ENCODE data around the gene ADAMTS10. TPM values are rescaled to one million over a fixed set of nuclear protein-coding genes. Genes with fewer than 3 reads are reported as not detected.

ADAMTS10 gene
- total and polyA plus RNA-seq, 2 of the 13 experiments (the other 11 are each of a cell fraction or from before 2014, with no cell fraction given), result 0.49 to 1.7 TPM

DNA sequence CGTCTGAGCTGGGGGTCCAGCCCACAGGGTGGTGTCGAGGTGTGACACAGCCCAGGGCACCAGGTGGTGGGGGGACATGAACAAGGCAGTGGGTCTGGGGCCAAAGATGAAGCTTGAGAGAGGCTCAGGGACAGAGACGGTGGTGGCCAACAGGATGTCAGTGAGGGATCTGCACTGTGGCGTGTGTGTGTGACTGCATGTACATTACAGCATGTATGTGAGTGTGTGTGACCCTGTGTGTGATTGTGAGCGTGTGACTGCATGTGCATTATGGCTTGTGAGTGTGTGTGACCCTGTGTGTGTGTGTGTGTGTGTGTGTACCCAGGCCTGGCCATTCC lies 1.6 kb downstream of the ADAMTS10 start:
- H3K9me3 ChIP-seq (ENCODE audit: low read length), result peaks cover 4% of the 10 kb centered on the region; the same call in 1 of the 2 replicates
- peaks cover 0 to 7% of the 10 kb centered on the region in 2 experiments; a peak in 2 of 5 replicates for H3K27me3 ChIP-seq (ENCODE audit: control insufficient read depth in 1 of 2, insufficient read depth in 2 of 2, low read length in 2 of 2)
- ChIA-PET POLR2A (no interaction called here), CTCF (ENCODE audit: low intra/inter-chr PET ratio, low total read pairs) (no interaction called here)
- peak overlapping the region; percentile 55 to 75 (median 72); a peak in 4 of 6 replicates for H3K4me3 ChIP-seq (replicated peaks in 1 of 3; ENCODE audit: insufficient read depth in 1 of 3, low read depth in 2 of 3, low read length in 3 of 3)
- FAIRE-seq (no peak), ATAC-seq (peak; percentile 57), DNase-seq (ENCODE audit: low spot score) (no peak)
- no peak overlapping the region for H3K27ac ChIP-seq (ENCODE audit: extremely low read length, insufficient read depth, low read length)
- BruUV-seq (replicated peaks), result no TSS peak
- H4K20me1 ChIP-seq (ENCODE audit: insufficient read depth, low read length), result no peaks in the 10 kb centered on the region
- no peak overlapping the region for H2AFZ ChIP-seq (ENCODE audit: low read length)
- H3K79me2 ChIP-seq (ENCODE audit: insufficient read depth, low read length), result no peaks in the 10 kb centered on the region
- intact Hi-C loops (cut with micrococcal nuclease; ENCODE audit: unreplicated experiment) (no loop called here), in situ Hi-C loops (cut with HindIII; ENCODE audit: extremely low pct_ligation_motif_present, low pct_unique_long_range_greater_than_20kb) (no loop called here)
- peak overlapping the region; percentile 67 for H3K9ac ChIP-seq (ENCODE audit: insufficient read depth, low read depth, low read length)
- H3K4me2 ChIP-seq (ENCODE audit: low read depth, low read length), result peak overlapping the region; percentile 92
- H3K4me1 ChIP-seq (ENCODE audit: insufficient read depth, low read length), result peaks cover 15% of the 10 kb centered on the region
- no peak for TF ChIP-seq NONO (IDR thresholded peaks at IDR 0.05)
- TF ChIP-seq NONO (CRISPR knock-in tag; conservative IDR thresholded peaks at IDR 0.05), result 0 out of 2 replicates have a peak, but pooled peaks have one; percentile 4
- TF ChIP-seq, protein P1, sequence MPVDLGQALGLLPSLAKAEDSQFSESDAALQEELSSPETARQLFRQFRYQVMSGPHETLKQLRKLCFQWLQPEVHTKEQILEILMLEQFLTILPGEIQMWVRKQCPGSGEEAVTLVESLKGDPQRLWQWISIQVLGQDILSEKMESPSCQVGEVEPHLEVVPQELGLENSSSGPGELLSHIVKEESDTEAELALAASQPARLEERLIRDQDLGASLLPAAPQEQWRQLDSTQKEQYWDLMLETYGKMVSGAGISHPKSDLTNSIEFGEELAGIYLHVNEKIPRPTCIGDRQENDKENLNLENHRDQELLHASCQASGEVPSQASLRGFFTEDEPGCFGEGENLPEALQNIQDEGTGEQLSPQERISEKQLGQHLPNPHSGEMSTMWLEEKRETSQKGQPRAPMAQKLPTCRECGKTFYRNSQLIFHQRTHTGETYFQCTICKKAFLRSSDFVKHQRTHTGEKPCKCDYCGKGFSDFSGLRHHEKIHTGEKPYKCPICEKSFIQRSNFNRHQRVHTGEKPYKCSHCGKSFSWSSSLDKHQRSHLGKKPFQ (CRISPR knock-in tag; IDR thresholded peaks at IDR 0.05; ENCODE audit: insufficient replicate concordance), result peak; percentile 20
- TF ChIP-seq HOXA3 (CRISPR knock-in tag; IDR thresholded peaks at IDR 0.05), result 0 out of 2 replicates have a peak, but pooled peaks have one; percentile 1
- TF ChIP-seq GATA4 (IDR thresholded peaks at IDR 0.05; ENCODE audit: borderline replicate concordance, low read depth), result no peak
- no peaks in the 10 kb centered on the region for H3K36me3 ChIP-seq (replicated peaks in 1 of 2; ENCODE audit: control insufficient read depth in 1 of 2, insufficient read depth in 2 of 2, low read length in 2 of 2)
- WGBS (ENCODE audit: low lambda C conversion rate), result 55% methylated on average over 5 of the region's 5 CpGs

DNA sequence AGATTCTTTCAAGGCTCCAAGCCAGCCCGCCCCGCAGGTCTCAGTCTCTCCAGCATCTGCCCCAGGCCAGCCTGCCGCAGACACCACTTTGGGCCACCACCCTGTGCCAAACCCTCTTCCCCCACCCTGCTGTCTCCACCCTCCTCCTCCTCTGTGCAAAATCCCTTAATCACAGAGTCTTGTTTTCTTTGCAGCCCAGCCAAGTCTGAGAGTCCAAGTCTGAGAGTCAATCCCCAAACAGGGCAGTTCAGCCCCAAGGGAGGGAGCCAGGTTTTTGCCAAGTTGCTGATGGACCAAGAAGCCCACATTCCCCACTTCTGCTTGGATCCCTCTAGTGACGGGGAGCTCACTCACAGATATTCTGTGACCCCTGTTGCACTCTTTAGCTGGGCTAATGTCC lies 3.1 kb downstream of the ADAMTS10 start:
- CTCF ChIA-PET (ENCODE audit: low intra/inter-chr PET ratio, low total read pairs), result no interaction called here

More for the DNA sequence above, 3.1 kb downstream of the ADAMTS10 start:
- no peak overlapping the region for H3K4me3 ChIP-seq (replicated peaks in 1 of 3; ENCODE audit: insufficient read depth in 1 of 3, low read depth in 2 of 3, low read length in 3 of 3)
- peaks cover 0 to 7% of the 10 kb centered on the region in 2 experiments; a peak in 2 of 5 replicates for H3K27me3 ChIP-seq (ENCODE audit: control insufficient read depth in 1 of 2, insufficient read depth in 2 of 2, low read length in 2 of 2)
- intact Hi-C loops (cut with micrococcal nuclease; ENCODE audit: unreplicated experiment) (no loop called here), in situ Hi-C loops (cut with HindIII; ENCODE audit: extremely low pct_ligation_motif_present, low pct_unique_long_range_greater_than_20kb) (no loop called here)
- H3K79me2 ChIP-seq (ENCODE audit: insufficient read depth, low read length), result no peaks in the 10 kb centered on the region
- FAIRE-seq (no peak), DNase-seq (ENCODE audit: low spot score) (no peak), ATAC-seq (no peak)
- TF ChIP-seq, protein P2, sequence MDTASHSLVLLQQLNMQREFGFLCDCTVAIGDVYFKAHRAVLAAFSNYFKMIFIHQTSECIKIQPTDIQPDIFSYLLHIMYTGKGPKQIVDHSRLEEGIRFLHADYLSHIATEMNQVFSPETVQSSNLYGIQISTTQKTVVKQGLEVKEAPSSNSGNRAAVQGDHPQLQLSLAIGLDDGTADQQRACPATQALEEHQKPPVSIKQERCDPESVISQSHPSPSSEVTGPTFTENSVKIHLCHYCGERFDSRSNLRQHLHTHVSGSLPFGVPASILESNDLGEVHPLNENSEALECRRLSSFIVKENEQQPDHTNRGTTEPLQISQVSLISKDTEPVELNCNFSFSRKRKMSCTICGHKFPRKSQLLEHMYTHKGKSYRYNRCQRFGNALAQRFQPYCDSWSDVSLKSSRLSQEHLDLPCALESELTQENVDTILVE (CRISPR knock-in tag; IDR thresholded peaks at IDR 0.05), result no peak
- TF ChIP-seq ZNF7 (CRISPR knock-in tag; IDR thresholded peaks at IDR 0.05), result no peak
- TF ChIP-seq SYNCRIP (IDR thresholded peaks at IDR 0.05; ENCODE audit: insufficient read depth, low read depth, low read length), result no peak
- no peak for TF ChIP-seq ZSCAN30 (CRISPR knock-in tag; IDR thresholded peaks at IDR 0.05)
- TF ChIP-seq ELF4 (CRISPR knock-in tag; IDR thresholded peaks at IDR 0.05; ENCODE audit: borderline replicate concordance), result no peak
- no peak for TF ChIP-seq ZSCAN31 (CRISPR knock-in tag; IDR thresholded peaks at IDR 0.05; ENCODE audit: low read depth)
- no peak for TF ChIP-seq ESRRA (CRISPR knock-in tag; IDR thresholded peaks at IDR 0.05; ENCODE audit: low read depth)
- no peak for TF ChIP-seq ZNF350 (CRISPR knock-in tag; IDR thresholded peaks at IDR 0.05; ENCODE audit: borderline replicate concordance, low read depth)
- TF ChIP-seq HMG20B (CRISPR knock-in tag; conservative IDR thresholded peaks at IDR 0.05), result no peak
- no peak overlapping the region for H2AFZ ChIP-seq (ENCODE audit: low read length)
- H3K9ac ChIP-seq (ENCODE audit: insufficient read depth, low read depth, low read length), result no peak overlapping the region
- H3K4me2 ChIP-seq (ENCODE audit: low read depth, low read length), result no peak overlapping the region
- peaks cover 15% of the 10 kb centered on the region for H3K4me1 ChIP-seq (ENCODE audit: insufficient read depth, low read length)
- H3K27ac ChIP-seq (ENCODE audit: extremely low read length, insufficient read depth, low read length), result no peak overlapping the region
- no TSS peak for BruUV-seq (replicated peaks)
- H3K9me3 ChIP-seq (ENCODE audit: low read length), result peaks cover 4% of the 10 kb centered on the region; the same call in 1 of the 2 replicates
- H4K20me1 ChIP-seq (ENCODE audit: insufficient read depth, low read length), result no peaks in the 10 kb centered on the region
- POLR2A ChIA-PET, result no interaction called here
- H3K36me3 ChIP-seq (replicated peaks in 1 of 2; ENCODE audit: control insufficient read depth in 1 of 2, insufficient read depth in 2 of 2, low read length in 2 of 2), result no peaks in the 10 kb centered on the region
- WGBS (ENCODE audit: low lambda C conversion rate), result 82% methylated on average over 4 of the region's 4 CpGs

All from HepG2 (cell line).